GM23338 (cell line): ENCODE measurements around the gene MPP1. TPM values are rescaled to one million over a fixed set of nuclear protein-coding genes. Genes with fewer than 3 reads are reported as not detected.

Source experiments
- ATAC-seq: fragments of 200-7000 bp; cut with Tn5 transposase; 3 replicates; pipeline ENCODE4 v1.9.1; 2020
- DNase-seq: peaks from one replicate; pipeline ENCODE4 v3.0.0-alpha.2; 2015; ENCODE audit warnings: low spot score
- H2AFZ ChIP-seq: fragments of 200-600 bp; sonication (generic); 2 replicates; pipeline ENCODE4 v1.8.0; 2016; ENCODE audit warnings: antibody characterized with exemption, mild to moderate bottlenecking, moderate library complexity
- H3F3A ChIP-seq: fragments of 200-600 bp; sonication (generic); replicated peaks from 2 replicates; pipeline ENCODE4 v1.8.0; 2017; ENCODE audit warnings: antibody characterized with exemption, mixed run types, low read depth
- H3K27ac ChIP-seq: fragments of 200-600 bp; sonication (generic); 2 replicates; pipeline ENCODE4 v1.6.1; 2016; ENCODE audit warnings: low read depth
- H3K27me3 ChIP-seq: fragments of 200-600 bp; sonication (generic); 2 replicates; pipeline ENCODE4 v1.8.0; 2016; ENCODE audit warnings: mild to moderate bottlenecking, mixed run types, moderate library complexity; ENCODE audit not compliant: insufficient read depth
- H3K36me3 ChIP-seq: fragments of 200-600 bp; sonication (generic); 2 replicates; pipeline ENCODE4 v1.8.0; 2016; ENCODE audit warnings: mild to moderate bottlenecking; ENCODE audit not compliant: insufficient read depth
- H3K4me1 ChIP-seq: fragments of 200-600 bp; sonication (generic); 2 replicates; pipeline ENCODE4 v1.8.0; 2016; ENCODE audit warnings: mild to moderate bottlenecking, moderate library complexity; ENCODE audit not compliant: insufficient read depth
- H3K4me2 ChIP-seq: fragments of 200-600 bp; sonication (generic); 2 replicates; pipeline ENCODE4 v1.7.1; 2017; ENCODE audit warnings: mixed run types
- H3K4me3 ChIP-seq: fragments of 200-600 bp; sonication (generic); 2 replicates; pipeline ENCODE4 v1.6.1; 2016; ENCODE audit warnings: mixed run types
- H3K79me2 ChIP-seq: fragments of 200-600 bp; sonication (generic); replicated peaks from 2 replicates; pipeline ENCODE4 v1.8.0; 2017; ENCODE audit warnings: mild to moderate bottlenecking; ENCODE audit not compliant: insufficient read depth
- H3K9me2 ChIP-seq: fragments of 200-600 bp; sonication (generic); 2 replicates; pipeline ENCODE4 v1.8.0; 2017; ENCODE audit not compliant: insufficient read depth
- H4K20me1 ChIP-seq: fragments of 200-600 bp; sonication (generic); replicated peaks from 2 replicates; pipeline ENCODE4 v1.8.0; 2017; ENCODE audit warnings: mild to moderate bottlenecking; ENCODE audit not compliant: insufficient read depth
- H3K27ac Mint-ChIP-seq: 2 replicates; pipeline ENCODE4 v1.8.0; 2020; ENCODE audit warnings: inconsistent platforms, mild to moderate bottlenecking, moderate library complexity, mixed read lengths
- H3K27me3 Mint-ChIP-seq: 3 replicates; pipeline ENCODE4 v1.8.0; 2022; ENCODE audit warnings: low read depth, mild to moderate bottlenecking, moderate library complexity, mixed read lengths, inconsistent platforms; ENCODE audit not compliant: insufficient read depth, poor library complexity
- H3K36me3 Mint-ChIP-seq: 3 replicates; pipeline ENCODE4 v1.8.0; 2021; ENCODE audit warnings: low read depth, mild to moderate bottlenecking, inconsistent platforms, moderate library complexity, mixed read lengths
- H3K4me1 Mint-ChIP-seq: 3 replicates; pipeline ENCODE4 v1.8.0; 2020; ENCODE audit warnings: mild to moderate bottlenecking, inconsistent platforms, mixed read lengths
- H3K4me3 Mint-ChIP-seq: 3 replicates; pipeline ENCODE4 v1.8.0; 2021; ENCODE audit warnings: moderate library complexity, mild to moderate bottlenecking, inconsistent platforms, mixed read lengths
- H3K9me3 Mint-ChIP-seq: 3 replicates; pipeline ENCODE4 v1.8.0; 2020; ENCODE audit warnings: moderate library complexity, mild to moderate bottlenecking, inconsistent platforms, mixed read lengths
- CREB1 ChIP-seq: fragments of 250-450 bp; sonication (Bioruptor Pico); IDR thresholded peaks from 2 replicates; pipeline ENCODE4 v1.5.0; 2020; ENCODE audit warnings: low read depth, mild to moderate bottlenecking, moderate library complexity
- CTCF ChIP-seq, 2 experiments: fragments of 200-600 bp in 1 of 2; sonication (generic) in 1 of 2; conservative IDR thresholded peaks; 2 replicates each; pipeline versions ENCODE4 v1.5.1 to v1.6.1; 2016 to 2017; ENCODE audit warnings: antibody characterized with exemption in 2 of 2, low read depth in 2 of 2, mild to moderate bottlenecking in 2 of 2, moderate library complexity in 1 of 2
- ETS1 ChIP-seq: IDR thresholded peaks from 2 replicates; pipeline ENCODE4 v1.6.1; 2016; ENCODE audit warnings: antibody characterized with exemption
- EZH2 ChIP-seq: fragments of 200-600 bp; sonication (generic); IDR thresholded peaks from one replicate; pipeline ENCODE4 v1.8.0; 2017; ENCODE audit warnings: antibody characterized with exemption, mild to moderate bottlenecking, low read depth; ENCODE audit not compliant: unreplicated experiment
- EZH2phosphoT487 ChIP-seq: fragments of 200-600 bp; sonication (generic); IDR thresholded peaks from one replicate; pipeline ENCODE4 v1.8.1; 2018; ENCODE audit warnings: antibody characterized with exemption; ENCODE audit not compliant: unreplicated experiment
- JUNB ChIP-seq: IDR thresholded peaks from one replicate; pipeline ENCODE4 v1.6.1; 2016; ENCODE audit warnings: antibody characterized with exemption; ENCODE audit not compliant: unreplicated experiment
- NANOG ChIP-seq: IDR thresholded peaks from 2 replicates; pipeline ENCODE4 v1.6.1; 2016; ENCODE audit warnings: antibody characterized with exemption, borderline replicate concordance
- POLR2AphosphoS5 ChIP-seq: IDR thresholded peaks from 2 replicates; pipeline ENCODE4 v1.6.1; 2016; ENCODE audit warnings: antibody characterized with exemption, low read depth
- REST ChIP-seq: IDR thresholded peaks from one replicate; pipeline ENCODE4 v1.6.1; 2018; ENCODE audit warnings: antibody characterized with exemption; ENCODE audit not compliant: unreplicated experiment
- STAT1 ChIP-seq: IDR thresholded peaks from one replicate; pipeline ENCODE4 v1.6.1; 2016; ENCODE audit warnings: antibody characterized with exemption; ENCODE audit not compliant: unreplicated experiment
- ZNF114 ChIP-seq: fragments of 250-450 bp; sonication (Bioruptor Pico); IDR thresholded peaks from 2 replicates; pipeline ENCODE4 v1.5.0; 2020; ENCODE audit warnings: mild to moderate bottlenecking, moderate library complexity
- ZNF331 ChIP-seq: fragments of 250-450 bp; sonication (Bioruptor Pico); IDR thresholded peaks from 2 replicates; pipeline ENCODE4 v1.5.0; 2020; ENCODE audit warnings: low read depth, mild to moderate bottlenecking, moderate library complexity
- ZNF462 ChIP-seq: fragments of 250-450 bp; sonication (Bioruptor Pico); IDR thresholded peaks from 2 replicates; pipeline ENCODE4 v1.5.0; 2020; ENCODE audit warnings: mild to moderate bottlenecking, moderate library complexity
- polyA plus RNA-seq: library from polyadenylated mRNA; unstranded; fragments of >200 nt; fragmentation: Nextera tagmentation; extraction: Ambion mirVana; gene quantifications from 2 replicates; pipeline ENCODE4 v1.2.1, GENCODE V29; 2016
- total RNA-seq: library from RNA; depleted of rRNA; stranded (reverse); fragments of >200 nt; shearing (Covaris generic); gene quantifications from 2 replicates; pipeline ENCODE4 v1.2.3, GENCODE V29; 2014

Gene MPP1
- total and polyA plus RNA-seq, 2 experiments from 2014 or later = 18.7 to 27.2 TPM

- H3K4me1 Mint-ChIP-seq = peaks cover 4% of the 10 kb centered on the region; the same call in 2 of the 3 replicates
- Histone ChIP-seq H4K20me1 (no peaks in the 10 kb centered on the region), H3K4me3 (no peak overlapping the region), H3K79me2 (no peaks in the 10 kb centered on the region), H3K4me1 (no peaks in the 10 kb centered on the region), H3F3A (no peaks in the 10 kb centered on the region), H3K27ac (no peak overlapping the region), H2AFZ (no peak overlapping the region), H3K4me2 (no peak overlapping the region), H3K27me3 (no peaks in the 10 kb centered on the region), H3K36me3 (no peaks in the 10 kb centered on the region), H3K9me2 (no peaks in the 10 kb centered on the region)
- H3K27me3 Mint-ChIP-seq = peaks cover 3% of the 10 kb centered on the region
- DNase-seq (no peak), ATAC-seq (no peak)
- H3K4me3 Mint-ChIP-seq = no peak overlapping the region
- H3K27ac Mint-ChIP-seq = no peak overlapping the region
- TF ChIP-seq NANOG = no peak
- TF ChIP-seq EZH2 = no peak
- no peak for TF ChIP-seq ZNF331 (CRISPR knock-in tag)
- no peak for TF ChIP-seq EZH2phosphoT487
- TF ChIP-seq CREB1 (CRISPR knock-in tag) = no peak
- no peak for TF ChIP-seq ETS1
- TF ChIP-seq ZNF114 (CRISPR knock-in tag) = no peak
- no peak for TF ChIP-seq STAT1
- TF ChIP-seq ZNF462 (CRISPR knock-in tag) = no peak
- no peak for TF ChIP-seq POLR2AphosphoS5
- no peak for TF ChIP-seq CTCF (conservative IDR thresholded peaks at IDR 0.05; ENCODE audit: low read depth in 2 of 2)
- no peak for TF ChIP-seq JUNB
- no peak for TF ChIP-seq REST
- H3K9me3 Mint-ChIP-seq = no peaks in the 10 kb centered on the region; the same call in 2 of the 3 replicates
- H3K36me3 Mint-ChIP-seq = no peaks in the 10 kb centered on the region
Observed at GRCh38 chrX:154731881-154732280, 73.4 kb downstream of the MPP1 start.
